Activated CD8-positive, alpha-beta memory T cell treated with anti-CD3 and anti-CD28 coated beads, Interleukin-2, amount 50 U/mL, for 4 hours (primary cell): ENCODE measurements around the gene R3HDM2.
A peak's percentile ranks its signal among the peaks of the same experiment; 100 is the strongest.

Source experiments
- DNase-seq: peaks from one replicate; pipeline ENCODE4 v3.0.0-alpha.2; 2020

R3HDM2 gene

GRCh38 chr12:57465747-57466505 is 35.1 kb upstream of the R3HDM2 start:
- DNase-seq: no peak

GRCh38 chr12:57465030-57465746 is 34.3 kb upstream of the R3HDM2 start:
- DNase-seq: no peak

GRCh38 chr12:57464569-57464968 is 33.7 kb upstream of the R3HDM2 start:
- DNase-seq: no peak

GRCh38 chr12:57462912-57463253 is 32.0 kb upstream of the R3HDM2 start:
- DNase-seq: no peak

GRCh38 chr12:57462251-57462911 is 31.5 kb upstream of the R3HDM2 start:
- DNase-seq: peak; percentile 89

GRCh38 chr12:57461917-57462250 is 31.0 kb upstream of the R3HDM2 start:
- peak; percentile 38 for DNase-seq

- DNase-seq: peak; percentile 48
These were observed 30.6 kb upstream of the R3HDM2 start for GRCh38 chr12:57461276-57461916.

- DNase-seq: no peak
These were observed 30.0 kb upstream of the R3HDM2 start for GRCh38 chr12:57460841-57461275.

- DNase-seq: no peak
These were observed 29.6 kb upstream of the R3HDM2 start for GRCh38 chr12:57460468-57460784.

GRCh38 chr12:57459750-57460467 is 29.1 kb upstream of the R3HDM2 start, which contains the start of gene GLI1:
Gene GLI1 (plus strand): TSS chr12:57459785. CDS start chr12:57463692, 3,907 bp downstream.
- DNase-seq: no peak

GRCh38 chr12:57459055-57459749 is 28.4 kb upstream of the R3HDM2 start:
- DNase-seq: peak; percentile 96

GRCh38 chr12:57458665-57459054 is 27.8 kb upstream of the R3HDM2 start:
- no peak for DNase-seq

GRCh38 chr12:57456737-57457490 is 26.1 kb upstream of the R3HDM2 start:
- DNase-seq: no peak

- DNase-seq: peak; percentile 55
These were observed 25.4 kb upstream of the R3HDM2 start for GRCh38 chr12:57456145-57456700.

- DNase-seq: no peak
These were observed 24.7 kb upstream of the R3HDM2 start for GRCh38 chr12:57455374-57456144.

GRCh38 chr12:57454566-57455373 is 23.9 kb upstream of the R3HDM2 start, which contains the start of gene INHBE:
Gene INHBE (plus strand): TSS chr12:57455307. CDS start chr12:57455537, 230 bp downstream.
- no peak for DNase-seq

- DNase-seq: no peak
These were observed 23.3 kb upstream of the R3HDM2 start for GRCh38 chr12:57454213-57454565.

GRCh38 chr12:57452937-57453509 is 22.2 kb upstream of the R3HDM2 start:
- peak; percentile 39 for DNase-seq
